ENCODE data around the gene ALX3.

ALX3 gene

GRCh38 chr1:110070671-110071242 lies at the start of gene ALX3:
Gene ALX3 (minus strand): TSS chr1:110070672. CDS start chr1:110070612, 60 bp downstream.
- no peak for DNase-seq

GRCh38 chr1:110119843-110120242 lies 49.4 kb upstream of the ALX3 start:
- no peak for DNase-seq

DNA sequence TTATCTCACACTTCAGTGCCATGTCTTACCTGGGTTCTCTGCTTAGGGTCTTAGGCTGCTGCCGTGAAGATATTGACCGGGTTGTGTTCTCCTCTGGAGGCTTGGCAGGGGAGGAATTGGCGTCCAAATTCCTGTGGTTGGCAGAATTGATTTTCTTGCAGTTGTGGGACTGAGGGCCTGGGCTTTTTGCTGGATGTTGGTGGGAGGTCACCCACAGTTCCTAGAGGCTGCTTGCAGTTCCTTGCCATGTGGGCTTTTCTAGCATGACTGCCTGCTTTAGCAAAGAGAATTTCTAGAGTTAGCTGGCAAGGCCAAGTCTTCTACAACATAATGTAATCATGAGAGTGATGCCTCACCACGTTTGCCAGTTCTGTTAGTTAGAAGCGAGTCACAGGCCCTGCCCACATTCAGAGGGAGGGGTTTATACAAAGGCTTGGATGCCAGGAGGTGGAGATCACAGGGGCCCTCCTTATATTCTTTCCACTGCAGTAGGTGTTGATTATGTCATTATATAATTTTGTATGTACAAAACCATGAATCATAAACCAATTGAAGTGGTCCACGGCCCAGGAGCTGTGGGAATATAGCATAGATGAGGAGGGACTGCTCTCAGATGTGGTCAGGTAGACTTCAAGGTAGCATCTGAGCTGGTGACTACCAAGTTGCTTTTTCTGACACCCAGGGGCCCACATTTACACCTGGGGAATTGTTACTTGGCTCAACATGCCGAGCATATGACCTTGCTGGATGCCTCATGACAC lies 48.3 kb upstream of the ALX3 start:
- no peak for DNase-seq

DNA sequence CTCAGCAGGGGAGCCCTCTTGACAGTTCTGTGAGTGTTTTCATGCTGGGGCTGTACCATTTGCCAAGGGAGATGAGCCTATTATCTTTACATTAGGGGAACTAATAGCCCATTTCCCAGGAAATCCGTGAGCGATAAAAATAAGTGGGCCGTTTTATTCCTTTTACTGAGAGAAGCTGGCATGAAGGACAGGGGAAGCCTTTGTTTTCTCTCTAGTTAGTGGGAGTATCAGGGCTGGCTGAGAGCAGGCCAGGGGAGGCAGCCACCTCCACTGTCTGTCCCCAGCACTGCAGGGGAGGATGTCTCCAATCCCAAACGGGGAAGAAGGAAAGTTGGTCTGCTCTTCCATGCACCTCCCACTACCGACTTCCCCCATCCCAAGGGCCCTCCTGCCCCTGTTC lies 44.3 kb upstream of the ALX3 start:
- DNase-seq = no peak

DNA sequence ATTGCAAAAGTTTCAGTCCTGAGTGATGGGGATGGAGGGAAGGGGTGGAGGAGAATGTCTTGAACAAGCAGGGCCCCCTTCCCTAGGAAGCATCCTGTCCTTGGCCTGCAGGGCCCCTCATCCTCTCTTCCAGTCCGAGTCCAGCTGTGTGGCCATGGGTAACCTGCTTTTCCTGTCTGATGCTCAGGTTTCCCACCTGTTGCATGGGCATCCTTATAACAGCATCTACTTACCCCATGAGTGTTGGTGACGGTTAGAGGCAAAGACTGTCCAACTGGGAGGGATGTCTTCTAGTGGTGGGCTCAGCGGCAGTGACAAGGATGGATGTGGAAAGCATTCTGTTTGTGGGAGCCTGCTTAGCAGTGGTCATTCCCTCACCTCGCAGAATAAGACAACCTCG lies 43.7 kb upstream of the ALX3 start:
- DNase-seq = no peak

DNA sequence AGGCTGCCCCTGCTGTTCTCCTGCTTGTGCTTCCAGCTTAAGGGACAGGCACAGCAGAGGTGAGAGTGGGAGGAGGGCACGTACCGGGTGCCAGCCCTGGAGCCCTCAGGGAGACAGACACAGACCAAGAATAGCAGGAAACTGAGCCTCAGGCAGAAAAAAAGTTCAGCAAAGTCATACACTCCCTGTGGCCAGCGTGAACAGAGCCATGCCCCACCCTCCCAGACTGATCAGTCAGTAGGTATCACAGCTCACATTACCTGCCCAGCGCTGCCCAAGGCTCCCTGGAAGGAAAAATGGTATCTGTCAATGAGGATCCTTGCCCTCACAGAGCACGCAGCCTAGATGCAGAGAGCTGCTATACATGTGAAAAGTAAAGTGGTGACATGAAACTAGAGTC lies 43.1 kb upstream of the ALX3 start:
- no peak for DNase-seq

GRCh38 chr1:110112656-110113055 lies 42.2 kb upstream of the ALX3 start:
- no peak for DNase-seq

DNA sequence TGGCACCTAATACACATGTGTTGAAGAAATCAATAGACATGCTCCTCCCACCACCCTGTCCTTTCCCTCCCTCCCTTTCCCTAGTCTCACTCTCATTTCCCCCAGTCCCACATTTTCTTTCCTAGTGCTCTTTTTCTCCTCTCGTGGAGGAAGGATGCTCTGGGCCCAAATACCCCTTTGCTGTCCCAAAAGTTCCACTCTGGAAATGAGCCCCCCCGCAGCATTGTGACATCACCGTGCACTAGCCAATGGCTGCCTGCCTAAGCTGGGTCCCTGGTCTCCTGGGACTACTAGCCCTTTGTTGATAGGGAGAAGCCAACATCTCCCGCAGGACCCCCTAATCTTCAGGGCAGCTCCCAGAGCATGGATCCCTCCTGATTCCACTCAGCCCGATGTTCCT lies 41.7 kb upstream of the ALX3 start, which contains the start of gene UBL4B:
Gene UBL4B, plus strand, starts transcription at position 301 of the 400 bp plus-strand sequence. Its CDS starts 92 bp downstream, at position 393.
- no peak for DNase-seq

DNA sequence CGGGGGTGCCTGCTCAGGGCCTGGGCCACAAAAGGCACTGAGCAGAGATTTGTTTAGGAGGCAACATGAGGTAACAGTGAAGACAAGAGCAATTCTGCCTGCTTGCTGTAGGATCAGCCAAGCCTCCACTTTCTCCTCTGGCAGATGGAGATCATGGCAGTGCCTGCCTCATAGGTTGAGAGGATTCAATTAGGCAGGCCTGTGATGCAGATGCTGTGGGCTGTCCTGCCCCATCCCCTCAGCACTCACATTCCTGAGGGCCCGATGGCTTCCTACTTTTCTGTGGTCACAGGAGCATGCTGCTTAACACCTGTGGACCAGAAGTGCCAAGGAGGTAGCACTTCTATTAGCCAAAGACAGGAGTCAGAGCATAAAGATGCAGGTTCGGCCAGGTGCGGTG lies 40.6 kb upstream of the ALX3 start:
- DNase-seq = no peak

GRCh38 chr1:110107867-110108469 lies 37.5 kb upstream of the ALX3 start:
- no peak for DNase-seq

DNA sequence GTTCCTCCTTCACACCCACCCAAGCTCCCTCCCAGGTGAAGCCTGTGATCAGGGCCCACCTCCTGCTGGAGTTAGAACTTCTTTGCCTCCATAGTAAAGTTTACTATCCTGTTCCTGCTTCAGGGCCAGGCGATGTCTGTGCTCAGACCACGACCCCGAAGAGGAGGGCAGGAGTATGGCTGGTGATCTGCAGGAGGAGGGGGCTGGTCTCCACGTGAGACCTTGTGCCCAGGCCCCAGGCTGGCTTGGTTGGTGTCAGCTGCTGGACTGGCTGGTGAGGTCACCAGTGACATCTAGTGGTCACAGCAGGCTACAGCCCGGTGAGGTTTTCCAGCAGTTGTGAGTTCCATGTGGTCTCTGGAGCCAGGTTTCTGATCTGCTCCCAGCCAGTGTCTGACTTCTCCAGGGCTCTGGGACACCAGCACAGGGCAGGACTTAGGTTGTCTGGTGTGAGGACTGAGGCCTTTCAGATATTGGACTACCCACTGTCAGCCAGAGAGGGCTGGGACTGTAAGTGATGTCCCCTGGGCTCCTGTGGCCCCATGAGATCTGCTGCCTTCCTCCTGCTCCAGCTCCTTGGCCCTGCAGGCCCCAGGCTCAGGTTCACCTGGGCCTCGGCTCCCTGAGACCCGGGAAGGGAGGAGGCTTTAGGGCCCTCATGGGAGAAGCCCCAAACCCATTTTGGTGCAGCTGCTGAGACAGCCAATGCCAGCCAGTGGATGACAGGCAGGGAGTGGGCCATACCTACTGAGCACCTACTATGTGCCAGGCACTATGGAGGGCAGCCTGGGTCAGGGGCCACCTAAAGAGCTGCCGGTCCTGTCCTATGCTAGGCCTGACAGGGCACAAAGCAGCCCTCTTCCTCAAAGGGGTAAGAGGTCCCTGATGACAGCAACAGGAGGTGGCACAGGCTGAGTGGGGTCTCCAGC lies 35.8 kb upstream of the ALX3 start:
- DNase-seq = peak; percentile 60

- DNase-seq = no peak
Measured at GRCh38 chr1:110102081-110102480, 31.6 kb upstream of the ALX3 start.

- DNase-seq = no peak
Measured at GRCh38 chr1:110100335-110100734, 29.9 kb upstream of the ALX3 start.

DNA sequence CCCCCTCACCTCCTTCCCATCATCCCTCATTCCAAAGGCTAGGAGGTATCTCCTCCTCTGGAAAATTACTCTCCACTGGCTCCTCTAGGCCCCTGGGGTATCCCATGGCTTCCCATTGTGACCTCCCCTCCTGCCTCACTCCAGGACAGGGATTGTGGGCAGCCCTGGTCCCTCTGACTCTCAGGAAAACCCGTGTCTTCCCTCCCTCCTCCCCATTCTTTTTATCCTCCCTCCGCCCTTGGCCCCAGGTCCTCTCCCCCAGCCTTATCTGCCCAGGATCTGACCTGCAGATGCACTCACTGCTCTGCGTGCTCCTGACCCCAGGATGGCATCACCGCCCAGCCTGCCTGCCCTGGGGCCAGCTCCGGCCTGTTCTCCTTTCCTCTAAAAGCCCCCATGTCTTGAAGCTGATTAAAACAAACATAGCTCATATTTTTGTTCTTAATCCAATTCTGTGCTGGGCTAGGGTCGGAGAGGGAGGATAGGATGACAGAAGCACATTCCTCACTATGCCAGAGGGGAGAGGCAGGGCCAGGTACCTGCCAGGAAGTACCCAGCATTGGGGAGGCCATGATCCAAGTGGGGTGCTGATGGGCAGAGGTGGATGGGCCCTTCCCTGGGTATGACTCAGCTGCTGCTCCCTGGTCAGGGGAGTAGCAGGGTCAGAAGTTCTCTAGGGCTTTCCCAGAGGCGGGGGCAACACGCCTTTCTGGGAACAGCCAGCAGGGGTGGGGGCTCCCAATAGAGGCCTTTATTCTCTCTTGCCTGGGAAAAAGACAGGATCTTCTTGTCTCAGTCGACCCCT lies 28.0 kb upstream of the ALX3 start:
- no peak for DNase-seq

DNA sequence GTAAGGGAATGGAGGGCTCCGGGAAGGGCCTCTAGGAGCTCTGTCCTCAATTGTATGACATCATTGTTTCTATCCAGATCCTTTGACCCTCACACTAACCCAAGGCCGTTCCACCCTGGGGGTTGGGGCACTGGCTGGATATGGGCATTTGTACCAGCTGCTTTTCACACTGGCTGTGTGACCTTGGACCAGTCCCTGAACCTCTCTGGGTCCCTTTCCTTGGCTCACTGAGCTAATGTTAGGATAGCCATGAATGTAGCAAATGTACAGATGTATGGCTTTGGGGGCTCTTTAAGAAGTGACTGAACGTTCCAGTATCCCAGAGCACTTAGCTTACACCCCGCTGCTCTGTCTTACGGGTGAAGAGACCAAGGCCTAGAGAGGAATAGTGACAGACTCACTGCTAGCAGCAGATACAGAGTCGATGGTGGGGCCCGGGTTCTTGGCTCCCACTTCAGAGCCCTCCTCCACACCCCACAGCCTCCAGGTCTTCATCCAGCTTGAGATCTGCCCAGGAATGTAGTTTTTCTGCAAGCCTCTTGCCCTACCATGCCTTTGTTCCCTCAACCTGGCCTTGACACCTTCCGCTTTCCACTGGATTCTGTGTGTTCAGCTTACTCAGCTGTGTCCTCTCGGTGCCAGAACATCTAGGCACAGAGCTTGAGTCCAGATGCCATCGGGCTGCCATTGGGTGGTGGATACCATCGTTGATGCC lies 27.2 kb upstream of the ALX3 start:
- no peak for DNase-seq

DNA sequence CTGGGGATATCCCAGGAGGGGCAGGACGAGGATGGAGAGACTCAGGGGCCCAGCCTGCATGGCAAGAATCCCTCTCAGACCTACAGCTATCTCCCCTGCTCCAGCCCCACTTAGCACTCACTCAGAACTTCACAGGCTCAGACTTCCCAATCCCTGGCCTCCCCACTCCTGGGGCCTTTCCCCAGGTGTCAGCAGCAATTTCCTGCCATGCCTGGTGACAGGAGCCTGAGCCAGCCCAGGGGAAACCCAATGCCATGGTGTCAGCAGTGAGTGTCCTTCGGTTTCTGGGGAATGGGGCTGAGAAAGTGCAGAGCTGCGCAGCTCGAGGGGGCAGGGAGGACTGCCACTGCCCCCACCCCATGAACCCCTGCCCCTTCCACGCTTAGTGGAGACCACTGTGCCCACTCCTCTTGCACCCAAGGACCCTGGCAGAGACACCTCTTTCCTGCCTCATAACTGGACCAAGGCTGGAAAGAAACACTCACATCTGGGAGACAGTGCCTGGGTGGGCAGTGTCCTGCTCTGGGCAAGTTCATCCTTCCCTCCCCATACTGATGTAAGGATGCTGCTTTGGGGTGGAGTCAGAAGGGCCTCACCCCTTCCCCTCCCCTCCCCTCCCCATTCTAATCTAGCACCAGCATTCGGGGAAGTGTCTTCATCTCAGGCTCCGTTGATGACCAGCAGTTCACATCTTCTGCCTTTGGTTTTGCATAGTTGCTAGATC lies 24.6 kb upstream of the ALX3 start:
- DNase-seq = no peak

DNA sequence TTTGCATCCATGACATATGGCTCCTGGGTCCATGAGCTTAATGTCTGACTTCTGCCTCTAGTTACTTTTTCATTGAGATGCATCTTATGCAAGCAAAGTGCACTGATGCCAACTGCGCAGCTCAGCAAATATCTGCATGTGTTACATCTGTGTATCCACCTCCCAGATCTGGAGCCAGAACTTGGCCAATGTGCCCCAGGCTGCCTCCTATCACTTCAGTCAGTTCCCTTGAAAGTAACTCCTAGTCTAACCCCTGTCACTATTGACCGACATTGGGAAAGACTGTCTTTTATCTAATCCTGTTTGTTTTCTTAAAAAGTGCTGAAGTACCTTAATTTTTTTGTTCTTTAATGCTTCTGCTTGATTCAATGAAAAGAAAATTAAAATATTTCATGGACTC lies 22.5 kb upstream of the ALX3 start:
- no peak for DNase-seq

DNA sequence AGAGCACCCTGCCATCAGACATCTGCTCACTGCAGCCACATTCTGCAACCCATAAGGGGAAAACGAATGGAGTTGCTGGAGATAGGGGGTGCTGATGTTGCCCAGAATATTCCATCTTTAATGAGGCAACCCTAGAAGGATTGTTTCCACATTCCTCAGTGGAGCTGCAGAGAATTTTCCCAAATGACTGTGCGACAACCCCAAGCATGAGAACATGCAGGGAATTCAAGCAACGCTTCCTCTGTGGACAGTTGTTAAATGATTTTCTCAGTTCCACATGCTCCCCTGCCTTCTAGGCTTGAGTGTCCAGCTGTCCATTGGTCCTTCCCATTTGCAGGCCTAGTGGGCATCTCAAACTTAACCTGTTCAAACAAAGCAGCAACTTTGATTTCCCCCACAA lies 21.3 kb upstream of the ALX3 start:
- DNase-seq = no peak

DNA sequence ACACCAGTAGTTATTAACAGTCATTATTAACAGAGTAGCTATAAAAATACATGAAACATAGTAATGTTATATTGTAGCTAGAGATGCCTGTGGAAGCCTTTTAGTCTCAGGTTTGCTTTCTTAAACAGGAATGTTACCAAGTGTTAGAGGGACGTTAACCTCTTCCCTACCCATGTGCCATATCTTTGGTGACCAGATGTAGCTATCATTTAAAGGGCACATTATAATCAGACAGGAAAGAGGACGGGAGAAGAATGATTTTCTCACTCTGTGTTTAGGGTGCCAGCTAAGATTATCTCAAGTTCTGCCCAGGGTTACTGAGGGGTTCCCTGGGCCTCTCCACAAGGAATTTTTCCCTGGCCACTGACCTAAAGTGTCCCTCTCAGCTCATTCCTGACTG lies 20.9 kb upstream of the ALX3 start:
- DNase-seq = no peak

GRCh38 chr1:110089561-110090275 lies 19.2 kb upstream of the ALX3 start:
- DNase-seq = no peak
